ENCODE data around the gene FRMPD1.

- TF ChIP-seq SPI1 (IDR thresholded peaks at IDR 0.05; ENCODE audit: low read depth, low read length): no peak
- TF ChIP-seq POLR2AphosphoS5 (IDR thresholded peaks at IDR 0.05; ENCODE audit: low read depth, low read length): no peak
- TF ChIP-seq POLR2A (IDR thresholded peaks at IDR 0.05; ENCODE audit: low read depth, low read length): no peak
- TF ChIP-seq TAF1 (IDR thresholded peaks at IDR 0.05; ENCODE audit: low read depth, low read length): no peak
- no peak for TF ChIP-seq PAX5 (IDR thresholded peaks at IDR 0.05; ENCODE audit: insufficient read depth, low read length, severe bottlenecking)
These were observed 133.5 kb downstream of the FRMPD1 start for GRCh38 chr9:37784291-37784615.
